ENCODE data around the gene ZNF335. TPM values are rescaled to one million over a fixed set of nuclear protein-coding genes. Genes with fewer than 3 reads are reported as not detected.

ZNF335 gene
- total and polyA plus RNA-seq, 2 of the 13 experiments (the other 11 are each of a cell fraction or from before 2014, with no cell fraction given), result 9.7 to 13.7 TPM

GRCh38 chr20:45934046-45934585 is 37.9 kb downstream of the ZNF335 start (continued):
- TF ChIP-seq, protein P1, sequence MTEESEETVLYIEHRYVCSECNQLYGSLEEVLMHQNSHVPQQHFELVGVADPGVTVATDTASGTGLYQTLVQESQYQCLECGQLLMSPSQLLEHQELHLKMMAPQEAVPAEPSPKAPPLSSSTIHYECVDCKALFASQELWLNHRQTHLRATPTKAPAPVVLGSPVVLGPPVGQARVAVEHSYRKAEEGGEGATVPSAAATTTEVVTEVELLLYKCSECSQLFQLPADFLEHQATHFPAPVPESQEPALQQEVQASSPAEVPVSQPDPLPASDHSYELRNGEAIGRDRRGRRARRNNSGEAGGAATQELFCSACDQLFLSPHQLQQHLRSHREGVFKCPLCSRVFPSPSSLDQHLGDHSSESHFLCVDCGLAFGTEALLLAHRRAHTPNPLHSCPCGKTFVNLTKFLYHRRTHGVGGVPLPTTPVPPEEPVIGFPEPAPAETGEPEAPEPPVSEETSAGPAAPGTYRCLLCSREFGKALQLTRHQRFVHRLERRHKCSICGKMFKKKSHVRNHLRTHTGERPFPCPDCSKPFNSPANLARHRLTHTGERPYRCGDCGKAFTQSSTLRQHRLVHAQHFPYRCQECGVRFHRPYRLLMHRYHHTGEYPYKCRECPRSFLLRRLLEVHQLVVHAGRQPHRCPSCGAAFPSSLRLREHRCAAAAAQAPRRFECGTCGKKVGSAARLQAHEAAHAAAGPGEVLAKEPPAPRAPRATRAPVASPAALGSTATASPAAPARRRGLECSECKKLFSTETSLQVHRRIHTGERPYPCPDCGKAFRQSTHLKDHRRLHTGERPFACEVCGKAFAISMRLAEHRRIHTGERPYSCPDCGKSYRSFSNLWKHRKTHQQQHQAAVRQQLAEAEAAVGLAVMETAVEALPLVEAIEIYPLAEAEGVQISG (CRISPR knock-in tag; IDR thresholded peaks at IDR 0.05), result no peak
- TF ChIP-seq SRSF4 (IDR thresholded peaks at IDR 0.05; ENCODE audit: low read depth, low read length, poor library complexity, severe bottlenecking), result peak; percentile 15
- TF ChIP-seq TBL1XR1 (IDR thresholded peaks at IDR 0.05; ENCODE audit: borderline replicate concordance, low read length, partially characterized antibody), result no peak
- TF ChIP-seq RORA (CRISPR knock-in tag; IDR thresholded peaks at IDR 0.05), result no peak
- TF ChIP-seq, protein P2, sequence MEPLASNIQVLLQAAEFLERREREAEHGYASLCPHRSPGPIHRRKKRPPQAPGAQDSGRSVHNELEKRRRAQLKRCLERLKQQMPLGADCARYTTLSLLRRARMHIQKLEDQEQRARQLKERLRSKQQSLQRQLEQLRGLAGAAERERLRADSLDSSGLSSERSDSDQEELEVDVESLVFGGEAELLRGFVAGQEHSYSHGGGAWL (CRISPR knock-in tag; IDR thresholded peaks at IDR 0.05), result no peak
- TF ChIP-seq NFE2L2 (IDR thresholded peaks at IDR 0.05; ENCODE audit: low read length), result no peak
- no peak for TF ChIP-seq RNF2 (conservative IDR thresholded peaks at IDR 0.05; ENCODE audit: low read depth)
- TF ChIP-seq ZNF724P (CRISPR knock-in tag; IDR thresholded peaks at IDR 0.05; ENCODE audit: borderline replicate concordance), result peak; percentile 26; the same call in 1 of the 2 replicates
- no peak for TF ChIP-seq ZNF740 (CRISPR knock-in tag; IDR thresholded peaks at IDR 0.05)
- 0 out of 2 replicates have a peak, but pooled peaks have one; percentile 58 for TF ChIP-seq ZFP62 (CRISPR knock-in tag; IDR thresholded peaks at IDR 0.05)
- no peak for TF ChIP-seq MAFG (CRISPR knock-in tag; IDR thresholded peaks at IDR 0.05)
- TF ChIP-seq PHF20 (CRISPR knock-in tag; IDR thresholded peaks at IDR 0.05), result no peak
- no peak for TF ChIP-seq ZNF772 (CRISPR knock-in tag; IDR thresholded peaks at IDR 0.05)
- no peak for TF ChIP-seq ZNF207 (IDR thresholded peaks at IDR 0.05; ENCODE audit: borderline replicate concordance)
- no peak; the same call in 1 of the 2 replicates for TF ChIP-seq ZC3H4 (CRISPR knock-in tag; IDR thresholded peaks at IDR 0.05; ENCODE audit: borderline replicate concordance)
- TF ChIP-seq BRD4 (CRISPR knock-in tag; IDR thresholded peaks at IDR 0.05), result no peak
- no peak for TF ChIP-seq ZNF124 (CRISPR knock-in tag; IDR thresholded peaks at IDR 0.05)
- no peak; the same call in 1 of the 2 replicates for TF ChIP-seq ZNF441 (CRISPR knock-in tag; IDR thresholded peaks at IDR 0.05; ENCODE audit: borderline replicate concordance)
- TF ChIP-seq ZNF446 (CRISPR knock-in tag; IDR thresholded peaks at IDR 0.05), result no peak
- no peak; the same call in none of the 2 replicates for TF ChIP-seq TOPORS (CRISPR knock-in tag; IDR thresholded peaks at IDR 0.05)
- TF ChIP-seq ZNF12 (CRISPR knock-in tag; IDR thresholded peaks at IDR 0.05), result no peak
- TF ChIP-seq, protein P3, sequence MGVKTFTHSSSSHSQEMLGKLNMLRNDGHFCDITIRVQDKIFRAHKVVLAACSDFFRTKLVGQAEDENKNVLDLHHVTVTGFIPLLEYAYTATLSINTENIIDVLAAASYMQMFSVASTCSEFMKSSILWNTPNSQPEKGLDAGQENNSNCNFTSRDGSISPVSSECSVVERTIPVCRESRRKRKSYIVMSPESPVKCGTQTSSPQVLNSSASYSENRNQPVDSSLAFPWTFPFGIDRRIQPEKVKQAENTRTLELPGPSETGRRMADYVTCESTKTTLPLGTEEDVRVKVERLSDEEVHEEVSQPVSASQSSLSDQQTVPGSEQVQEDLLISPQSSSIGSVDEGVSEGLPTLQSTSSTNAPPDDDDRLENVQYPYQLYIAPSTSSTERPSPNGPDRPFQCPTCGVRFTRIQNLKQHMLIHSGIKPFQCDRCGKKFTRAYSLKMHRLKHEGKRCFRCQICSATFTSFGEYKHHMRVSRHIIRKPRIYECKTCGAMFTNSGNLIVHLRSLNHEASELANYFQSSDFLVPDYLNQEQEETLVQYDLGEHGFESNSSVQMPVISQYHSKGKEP (CRISPR knock-in tag; IDR thresholded peaks at IDR 0.05), result no peak; the same call in 1 of the 2 replicates
- TF ChIP-seq AKAP8 (CRISPR knock-in tag; IDR thresholded peaks at IDR 0.05), result no peak
- TF ChIP-seq SNRNP70 (IDR thresholded peaks at IDR 0.05; ENCODE audit: low read depth, low read length), result no peak
- no peak for TF ChIP-seq BCL6 (CRISPR knock-in tag; IDR thresholded peaks at IDR 0.05)
- TF ChIP-seq ZBTB42 (CRISPR knock-in tag; IDR thresholded peaks at IDR 0.05), result no peak
- TF ChIP-seq ZNF790 (CRISPR knock-in tag; IDR thresholded peaks at IDR 0.05; ENCODE audit: borderline replicate concordance), result no peak

Measured in HepG2 (cell line).